SK-N-SH treated with all-trans-retinoic acid at 6 μM for 48 hours (cell line): ENCODE data around the gene SORCS3.

Experiments used
- ATAC-seq: fragments of 200-7000 bp; cut with Tn5 transposase; 3 replicates; pipeline ENCODE4 v1.9.1; 2020; ENCODE audit warnings: mild to moderate bottlenecking, moderate library complexity
- BACH2 ChIP-seq: fragments of 250-450 bp; sonication (Bioruptor Pico); IDR thresholded peaks from 2 replicates; pipeline ENCODE4 v1.9.0; 2021; ENCODE audit warnings: mild to moderate bottlenecking, borderline replicate concordance
- CREB5 ChIP-seq: fragments of 250-450 bp; sonication (Bioruptor Pico); IDR thresholded peaks from 2 replicates; pipeline ENCODE4 v1.5.1; 2020; ENCODE audit warnings: low read depth, mild to moderate bottlenecking, moderate library complexity
- ESRRG ChIP-seq: fragments of 250-450 bp; sonication (Bioruptor Pico); IDR thresholded peaks from 2 replicates; pipeline ENCODE4 v1.6.1; 2021; ENCODE audit warnings: mild to moderate bottlenecking
- GLIS3 ChIP-seq: fragments of 250-450 bp; sonication (Bioruptor Pico); IDR thresholded peaks from 2 replicates; pipeline ENCODE4 v1.5.0; 2020; ENCODE audit warnings: mild to moderate bottlenecking, moderate library complexity
- ISL1 ChIP-seq: fragments of 250-450 bp; sonication (Bioruptor Pico); IDR thresholded peaks from 2 replicates; pipeline ENCODE4 v2.1.2; 2022; ENCODE audit warnings: mild to moderate bottlenecking, moderate library complexity
- OSR1 ChIP-seq: fragments of 250-450 bp; sonication (Bioruptor Pico); IDR thresholded peaks from 2 replicates; pipeline ENCODE4 v1.8.0; 2022; ENCODE audit warnings: moderate library complexity, mild to moderate bottlenecking, inconsistent platforms
- PPARA ChIP-seq: fragments of 250-450 bp; sonication (Bioruptor Pico); IDR thresholded peaks from 2 replicates; pipeline ENCODE4 v1.5.0; 2020; ENCODE audit warnings: mild to moderate bottlenecking, borderline replicate concordance
- RARB ChIP-seq: fragments of 250-450 bp; sonication (Bioruptor Pico); IDR thresholded peaks from 2 replicates; pipeline ENCODE4 v1.8.0; 2021; ENCODE audit warnings: mild to moderate bottlenecking, moderate library complexity
- SNAI2 ChIP-seq: fragments of 250-450 bp; sonication (Bioruptor Pico); IDR thresholded peaks from 2 replicates; pipeline ENCODE4 v1.5.0; 2020; ENCODE audit warnings: mild to moderate bottlenecking, moderate library complexity
- TSHZ2 ChIP-seq: fragments of 250-450 bp; sonication (Bioruptor Pico); IDR thresholded peaks from 2 replicates; pipeline ENCODE4 v1.5.0; 2020; ENCODE audit warnings: mild to moderate bottlenecking, moderate library complexity
- ZC3H10 ChIP-seq: fragments of 250-450 bp; sonication (Bioruptor Pico); IDR thresholded peaks from 2 replicates; pipeline ENCODE4 v1.5.1; 2021; ENCODE audit warnings: mild to moderate bottlenecking, moderate library complexity
- ZFP3 ChIP-seq: fragments of 250-450 bp; sonication (Bioruptor Pico); IDR thresholded peaks from 2 replicates; pipeline ENCODE4 v1.5.0; 2020; ENCODE audit warnings: mild to moderate bottlenecking, moderate library complexity
- ZNF8 ChIP-seq: fragments of 450-650 bp; formaldehyde crosslinking; IDR thresholded peaks from 2 replicates; pipeline ENCODE4 v1.5.0; 2020; ENCODE audit warnings: mild to moderate bottlenecking, moderate library complexity
- TF ChIP-seq, protein P1 (sequence below): fragments of 250-450 bp; sonication (Bioruptor Pico); IDR thresholded peaks from 2 replicates; pipeline ENCODE4 v1.5.1; 2021; ENCODE audit warnings: mild to moderate bottlenecking, moderate library complexity
- TF ChIP-seq, protein P2 (sequence below): fragments of 250-450 bp; sonication (Bioruptor Pico); IDR thresholded peaks from 2 replicates; pipeline ENCODE4 v1.8.0; 2020; ENCODE audit warnings: mild to moderate bottlenecking, moderate library complexity, borderline replicate concordance

The SORCS3 gene

DNA sequence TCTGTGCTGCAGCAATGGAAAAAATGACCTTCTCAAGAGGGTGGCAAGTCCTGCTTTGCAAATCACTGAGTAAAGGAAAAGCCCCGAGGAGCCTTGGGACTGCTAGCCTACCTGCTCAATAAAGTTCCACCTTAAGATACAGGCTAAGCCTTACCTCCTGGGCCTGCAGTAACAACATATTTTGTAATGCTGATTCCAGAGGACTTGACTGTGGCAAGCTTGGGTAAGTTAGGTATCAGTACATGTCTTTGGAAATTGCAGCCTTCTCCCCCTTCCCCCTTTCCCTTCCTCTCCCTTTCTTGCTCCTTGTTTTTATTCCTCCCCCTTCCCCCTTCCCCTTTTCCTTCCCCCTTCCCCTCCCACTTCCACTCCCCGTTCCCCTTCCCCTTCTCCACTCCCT lies 126.2 kb downstream of the SORCS3 start:
- no peak for ATAC-seq

GRCh38 chr10:104767745-104768144 lies 126.7 kb downstream of the SORCS3 start:
- no peak for ATAC-seq
- TF ChIP-seq GLIS3 (CRISPR knock-in tag) (no peak), ISL1 (CRISPR knock-in tag) (no peak)

More for the DNA sequence above, 126.2 kb downstream of the SORCS3 start:
- TF ChIP-seq BACH2 (no peak), TSHZ2 (no peak), RARB (CRISPR knock-in tag) (no peak), ESRRG (no peak), OSR1 (no peak), ZC3H10 (CRISPR knock-in tag) (no peak), GLIS3 (CRISPR knock-in tag) (no peak), ZNF8 (no peak)
- TF ChIP-seq, protein P1, sequence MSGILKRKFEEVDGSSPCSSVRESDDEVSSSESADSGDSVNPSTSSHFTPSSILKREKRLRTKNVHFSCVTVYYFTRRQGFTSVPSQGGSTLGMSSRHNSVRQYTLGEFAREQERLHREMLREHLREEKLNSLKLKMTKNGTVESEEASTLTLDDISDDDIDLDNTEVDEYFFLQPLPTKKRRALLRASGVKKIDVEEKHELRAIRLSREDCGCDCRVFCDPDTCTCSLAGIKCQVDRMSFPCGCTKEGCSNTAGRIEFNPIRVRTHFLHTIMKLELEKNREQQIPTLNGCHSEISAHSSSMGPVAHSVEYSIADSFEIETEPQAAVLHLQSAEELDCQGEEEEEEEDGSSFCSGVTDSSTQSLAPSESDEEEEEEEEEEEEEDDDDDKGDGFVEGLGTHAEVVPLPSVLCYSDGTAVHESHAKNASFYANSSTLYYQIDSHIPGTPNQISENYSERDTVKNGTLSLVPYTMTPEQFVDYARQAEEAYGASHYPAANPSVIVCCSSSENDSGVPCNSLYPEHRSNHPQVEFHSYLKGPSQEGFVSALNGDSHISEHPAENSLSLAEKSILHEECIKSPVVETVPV (CRISPR knock-in tag), result no peak
- TF ChIP-seq, protein P2, sequence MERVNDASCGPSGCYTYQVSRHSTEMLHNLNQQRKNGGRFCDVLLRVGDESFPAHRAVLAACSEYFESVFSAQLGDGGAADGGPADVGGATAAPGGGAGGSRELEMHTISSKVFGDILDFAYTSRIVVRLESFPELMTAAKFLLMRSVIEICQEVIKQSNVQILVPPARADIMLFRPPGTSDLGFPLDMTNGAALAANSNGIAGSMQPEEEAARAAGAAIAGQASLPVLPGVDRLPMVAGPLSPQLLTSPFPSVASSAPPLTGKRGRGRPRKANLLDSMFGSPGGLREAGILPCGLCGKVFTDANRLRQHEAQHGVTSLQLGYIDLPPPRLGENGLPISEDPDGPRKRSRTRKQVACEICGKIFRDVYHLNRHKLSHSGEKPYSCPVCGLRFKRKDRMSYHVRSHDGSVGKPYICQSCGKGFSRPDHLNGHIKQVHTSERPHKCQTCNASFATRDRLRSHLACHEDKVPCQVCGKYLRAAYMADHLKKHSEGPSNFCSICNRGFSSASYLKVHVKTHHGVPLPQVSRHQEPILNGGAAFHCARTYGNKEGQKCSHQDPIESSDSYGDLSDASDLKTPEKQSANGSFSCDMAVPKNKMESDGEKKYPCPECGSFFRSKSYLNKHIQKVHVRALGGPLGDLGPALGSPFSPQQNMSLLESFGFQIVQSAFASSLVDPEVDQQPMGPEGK, result no peak

GRCh38 chr10:104773105-104773504 lies 132.0 kb downstream of the SORCS3 start:
- TF ChIP-seq TSHZ2 (no peak), ESRRG (no peak), SNAI2 (CRISPR knock-in tag) (no peak), ZC3H10 (CRISPR knock-in tag) (no peak), PPARA (CRISPR knock-in tag) (no peak), ZFP3 (CRISPR knock-in tag) (no peak), RARB (CRISPR knock-in tag) (no peak), GLIS3 (CRISPR knock-in tag) (no peak), CREB5 (CRISPR knock-in tag) (no peak)
- TF ChIP-seq, protein P2, result no peak
- TF ChIP-seq, protein P1 (CRISPR knock-in tag), result no peak
- TF ChIP-seq, all 23 proteins: peak for 0
- no peak for ATAC-seq
